ENCODE data around the gene SMIM34.
"Not testable (repeated sequence)": the region's sequence is repeated elsewhere in the genome, so short reads cannot be mapped to it uniquely, and the experiment has no call there.

SMIM34 gene, protein sequence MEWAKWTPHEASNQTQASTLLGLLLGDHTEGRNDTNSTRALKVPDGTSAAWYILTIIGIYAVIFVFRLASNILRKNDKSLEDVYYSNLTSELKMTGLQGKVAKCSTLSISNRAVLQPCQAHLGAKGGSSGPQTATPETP

DNA sequence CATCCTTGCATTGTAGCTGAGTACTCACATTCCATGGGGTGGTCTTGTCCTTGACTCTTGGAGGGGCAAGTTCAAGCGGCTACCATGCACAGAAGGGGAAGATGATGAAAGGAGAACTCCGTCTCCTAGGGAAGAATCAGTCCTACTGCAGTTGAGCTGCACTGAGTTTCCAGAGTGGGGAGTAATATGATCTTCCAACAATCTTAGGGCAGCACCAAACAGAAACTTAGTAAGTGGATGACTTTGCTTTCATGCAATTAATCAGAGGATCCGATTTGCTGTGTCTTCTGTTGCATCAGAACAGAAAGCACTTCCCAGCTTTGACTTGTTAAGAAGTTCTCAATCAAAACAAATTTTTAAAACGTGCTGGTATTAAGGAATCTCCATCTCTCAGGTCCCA, at the start of gene SMIM34:
TSS of gene SMIM34 (minus strand) at position 147 of the 400 bp plus-strand sequence. CDS start at position 35, 112 bp downstream.
- not testable (repeated sequence) for DNase-seq

DNA sequence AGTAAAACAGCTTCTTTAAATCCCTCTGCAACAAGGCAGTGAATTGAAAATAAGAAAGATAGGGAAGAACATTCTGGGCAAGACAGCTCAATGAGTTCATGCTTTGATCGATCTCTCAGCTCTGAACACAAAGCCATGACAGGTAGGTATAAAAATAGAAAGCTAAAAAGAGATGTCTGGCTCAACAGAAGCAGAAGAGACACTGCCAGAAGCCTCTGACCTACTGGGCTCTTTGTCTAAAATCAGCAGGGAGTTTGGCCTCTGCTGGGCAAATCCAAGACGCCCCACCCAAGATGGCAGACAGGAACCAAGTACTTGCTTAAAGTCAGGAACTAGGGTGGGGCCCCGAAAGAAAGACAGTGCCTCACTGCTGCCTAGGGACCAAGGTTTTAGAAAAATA, 43.6 kb upstream of the SMIM34 start:
- not testable (repeated sequence) for DNase-seq

DNA sequence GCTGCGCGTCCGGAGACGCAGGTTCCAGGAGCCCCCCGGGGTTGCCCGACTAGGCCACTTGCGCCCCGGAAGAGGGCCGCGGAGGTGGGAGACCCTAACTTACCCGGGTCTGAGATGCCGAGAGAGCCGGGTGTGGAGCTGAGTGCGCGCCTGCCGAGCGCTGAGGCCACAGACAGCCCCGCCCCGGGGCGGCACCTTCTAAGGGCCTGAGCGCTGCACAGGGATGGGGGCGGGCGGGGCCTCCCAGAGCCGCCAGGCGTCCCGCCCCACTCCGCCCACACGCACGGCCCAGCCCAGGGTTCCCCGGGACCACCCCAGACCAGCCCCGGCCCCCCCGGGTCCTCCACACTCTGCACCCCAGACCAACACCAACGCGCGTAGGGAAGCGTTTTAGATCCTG, 35.7 kb upstream of the SMIM34 start:
- not testable (repeated sequence) for DNase-seq

DNA sequence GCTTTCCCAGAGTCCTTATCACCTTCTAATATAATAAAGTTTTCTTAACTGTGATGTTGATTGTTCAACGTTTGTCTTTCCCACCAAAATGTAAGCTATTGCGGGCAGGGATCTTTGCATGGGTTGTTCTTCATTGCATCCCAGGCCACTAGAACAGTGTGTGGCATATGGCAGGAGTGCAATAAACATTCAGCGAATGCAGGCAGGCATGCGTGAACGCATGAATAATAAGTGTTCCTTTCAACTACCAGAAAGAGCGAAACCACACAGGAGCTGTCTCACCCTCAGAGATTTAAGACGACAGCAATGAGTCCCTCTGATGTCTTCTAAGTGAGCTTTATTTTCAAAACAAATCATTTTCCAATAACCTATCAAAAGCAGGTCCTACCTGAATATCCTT, 34.5 kb upstream of the SMIM34 start:
- DNase-seq: not testable (repeated sequence)

DNA sequence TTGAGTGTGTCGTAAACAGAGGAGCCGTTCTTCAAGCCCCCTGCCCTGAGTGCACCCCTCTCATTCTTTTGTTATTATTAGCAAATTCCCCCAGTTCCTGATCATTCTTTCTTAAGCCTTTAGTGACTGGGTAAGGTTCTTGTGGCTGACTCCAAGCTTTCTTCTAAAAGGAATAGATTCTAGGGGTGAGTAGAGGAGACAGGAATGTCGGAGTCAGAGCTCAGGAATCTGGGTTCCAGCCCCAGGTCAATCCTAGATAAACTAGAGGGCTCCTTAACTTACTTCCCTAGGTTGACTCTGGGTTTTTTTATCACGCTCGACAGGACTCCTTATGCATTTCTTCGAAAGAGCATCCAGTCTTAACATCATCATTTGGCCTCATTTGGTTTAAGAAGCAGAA, 32.4 kb upstream of the SMIM34 start:
- not testable (repeated sequence) for DNase-seq

DNA sequence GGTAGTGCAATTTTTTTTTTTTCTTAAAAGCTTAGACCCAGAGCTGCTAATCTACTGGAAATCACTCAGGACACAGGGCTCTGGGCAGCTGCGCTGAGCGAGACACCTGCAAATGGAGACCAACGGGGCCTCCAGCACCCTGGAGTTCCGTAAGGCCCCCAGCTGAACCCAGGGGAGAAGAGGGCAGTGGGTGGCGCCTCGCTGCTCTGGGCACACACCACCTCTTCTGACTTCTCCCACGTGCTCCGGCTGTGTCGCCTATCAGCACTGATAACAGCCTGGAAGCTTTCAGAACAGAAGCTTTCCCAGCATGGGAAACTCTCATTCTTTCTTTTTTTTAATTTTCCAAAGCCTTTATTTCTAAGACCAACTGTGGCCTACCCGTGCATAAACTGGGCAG, 31.9 kb upstream of the SMIM34 start:
- not testable (repeated sequence) for DNase-seq

DNA sequence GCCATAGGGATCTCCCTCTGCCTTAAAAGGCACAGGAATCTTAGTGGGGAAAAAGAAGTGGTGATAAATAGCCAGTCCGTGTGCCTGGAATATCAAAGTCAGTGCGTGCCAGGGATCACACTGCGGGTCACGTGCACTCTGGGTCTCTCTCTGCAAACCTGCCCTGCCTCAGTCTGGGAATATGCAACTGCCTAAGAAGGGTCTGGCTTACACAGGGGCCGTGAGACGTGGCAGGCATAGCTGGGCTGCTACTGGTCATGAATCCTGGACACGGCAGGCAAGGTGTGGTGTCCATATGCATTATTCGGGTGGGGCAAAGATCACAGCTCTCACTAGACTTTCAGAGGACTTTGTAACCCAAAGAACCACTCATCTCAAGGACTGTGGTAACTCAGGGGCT, 23.3 kb upstream of the SMIM34 start:
- DNase-seq: not testable (repeated sequence)

DNA sequence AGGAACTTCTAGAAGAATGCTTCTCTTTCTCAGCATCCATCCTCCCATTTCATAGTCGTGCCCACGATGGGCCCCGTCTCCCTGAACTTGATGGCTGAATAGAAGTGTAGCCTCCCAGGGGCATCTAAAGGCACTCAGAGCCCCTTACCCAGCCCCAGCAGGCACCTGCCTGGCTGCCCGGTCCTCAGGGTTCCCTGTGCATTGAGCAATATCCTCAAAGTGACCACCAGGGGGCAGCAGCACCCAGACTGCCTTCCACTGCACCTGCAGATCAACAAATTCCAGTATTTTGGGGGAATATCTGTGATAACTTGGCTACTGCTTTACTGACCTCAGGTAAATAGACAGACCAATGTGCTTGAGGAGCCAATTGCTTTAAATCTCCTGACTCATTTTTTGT, 19.7 kb upstream of the SMIM34 start:
- DNase-seq: not testable (repeated sequence)

DNA sequence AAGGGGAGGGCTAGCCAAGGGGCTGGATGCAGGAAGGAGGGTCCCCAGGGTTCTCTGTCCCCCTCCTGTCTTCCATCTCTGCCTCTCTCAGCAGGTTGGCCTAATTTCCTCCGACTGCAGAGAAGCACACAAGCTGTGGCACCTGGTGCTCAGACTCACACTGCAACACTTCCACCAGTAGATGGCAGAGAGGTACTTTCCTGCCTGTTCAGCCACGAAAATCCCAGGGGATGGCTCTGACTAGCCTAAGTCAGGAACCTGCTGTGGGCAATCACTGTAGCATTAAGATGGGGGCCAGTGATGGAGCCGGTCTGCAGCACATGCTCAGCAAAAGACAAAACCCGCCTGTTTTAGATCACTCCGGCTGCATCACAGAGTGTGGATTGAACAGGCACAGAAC, 6.0 kb upstream of the SMIM34 start:
- DNase-seq: not testable (repeated sequence)

DNA sequence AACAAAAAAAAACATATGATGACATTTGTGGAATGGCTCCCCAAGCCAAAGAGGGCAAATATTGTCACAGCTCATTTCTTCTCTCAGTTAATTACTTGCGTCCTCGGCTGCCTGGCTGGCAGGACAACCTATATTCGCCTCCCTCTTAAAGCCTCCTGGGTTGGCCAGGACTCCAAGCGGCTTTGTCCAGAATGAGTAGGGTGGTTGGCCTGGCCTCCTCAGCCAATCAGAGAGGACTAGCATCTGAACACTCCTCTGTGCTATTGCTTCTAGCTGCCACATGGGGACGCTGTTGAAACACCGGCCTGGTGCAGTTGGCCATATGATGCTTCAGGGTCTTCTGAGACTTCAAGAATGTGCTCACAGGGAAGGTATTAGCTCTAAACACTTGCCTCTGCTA, 4.7 kb upstream of the SMIM34 start:
- DNase-seq: not testable (repeated sequence)

DNA sequence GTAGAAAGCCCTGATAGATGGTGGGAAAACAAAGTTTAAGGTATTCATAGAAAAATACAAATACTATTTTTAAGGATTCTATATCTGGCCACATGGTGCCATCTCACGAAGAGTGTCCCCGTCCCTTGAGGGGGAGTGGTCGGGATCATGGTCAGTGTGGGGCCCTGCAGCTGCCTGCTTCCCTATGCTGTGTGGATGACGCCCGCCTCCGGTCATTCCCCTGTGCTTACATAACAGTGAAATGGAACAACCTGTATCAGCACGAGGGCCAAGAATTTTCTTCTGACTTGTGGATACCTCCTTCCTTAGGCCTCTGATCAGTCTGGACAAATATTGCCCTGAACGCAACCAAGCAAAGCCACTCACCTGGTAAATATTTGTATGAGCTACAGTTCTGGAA, 3.6 kb upstream of the SMIM34 start:
- DNase-seq: not testable (repeated sequence)

DNA sequence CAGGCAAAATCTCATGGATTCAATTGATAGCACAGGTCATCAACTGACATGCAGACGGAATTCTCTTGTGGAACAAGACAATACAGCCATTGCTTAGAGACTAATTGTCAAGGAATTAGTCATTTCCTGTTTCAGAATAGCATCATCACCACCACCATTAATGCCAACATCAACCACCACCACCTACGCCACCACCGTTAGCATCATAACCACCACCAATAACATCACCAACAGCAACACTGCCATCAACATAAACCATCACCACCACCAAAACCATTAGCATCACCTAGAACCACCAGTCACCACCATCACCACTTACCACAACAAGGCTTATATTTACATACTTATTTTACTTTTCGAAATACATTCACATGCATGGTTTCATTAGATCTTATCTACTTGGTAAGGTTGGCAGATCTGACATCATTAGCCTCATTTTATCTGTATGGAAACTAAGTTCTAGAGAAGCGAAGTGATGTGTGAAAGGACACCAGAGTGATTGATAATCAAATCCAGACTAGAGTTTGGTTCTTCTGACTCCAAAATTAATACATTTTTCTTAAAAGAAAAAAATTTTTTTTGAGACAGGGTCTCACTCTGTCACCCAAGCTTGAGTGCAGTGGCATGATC, 6.2 kb downstream of the SMIM34 start:
- not testable (repeated sequence) for DNase-seq

DNA sequence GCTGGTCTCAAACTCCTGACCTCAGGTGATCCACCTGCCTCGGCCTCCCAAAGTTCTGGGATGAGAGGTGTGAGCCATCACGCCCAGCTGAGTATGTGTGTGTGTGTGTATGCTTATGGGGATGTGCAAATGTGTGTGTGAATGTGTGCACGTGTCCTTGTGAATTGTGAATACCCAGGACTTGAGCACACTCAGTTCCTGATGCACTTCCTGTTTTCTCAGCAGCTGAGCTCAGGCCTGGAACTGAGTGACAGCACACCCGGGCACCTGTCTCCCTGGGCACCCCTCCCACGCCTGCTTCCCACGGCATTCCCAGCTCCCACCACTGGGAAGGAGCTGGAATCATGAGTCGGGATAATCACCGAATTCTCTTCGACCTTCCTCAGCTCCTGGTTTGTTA, 16.5 kb downstream of the SMIM34 start:
- DNase-seq: not testable (repeated sequence)

DNA sequence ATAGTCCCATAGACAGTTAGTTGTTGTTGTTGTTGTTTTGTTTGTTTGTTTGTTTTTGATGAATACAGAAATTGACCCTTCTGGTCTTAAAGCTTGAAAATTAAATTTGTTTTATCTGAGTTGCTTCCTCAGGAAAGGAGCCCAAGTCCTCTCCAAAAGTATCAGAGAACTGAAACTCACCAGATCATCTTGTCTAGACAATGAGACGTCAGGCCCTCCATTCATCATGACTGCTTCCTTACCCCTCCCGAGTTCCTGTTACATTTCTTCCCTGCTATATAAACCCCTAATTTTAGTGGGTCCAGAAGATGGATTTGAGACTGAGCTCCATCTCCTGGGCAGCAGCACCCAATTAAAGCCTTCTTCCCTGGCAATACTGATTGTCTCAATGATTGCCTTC, 17.1 kb downstream of the SMIM34 start:
- not testable (repeated sequence) for DNase-seq

DNA sequence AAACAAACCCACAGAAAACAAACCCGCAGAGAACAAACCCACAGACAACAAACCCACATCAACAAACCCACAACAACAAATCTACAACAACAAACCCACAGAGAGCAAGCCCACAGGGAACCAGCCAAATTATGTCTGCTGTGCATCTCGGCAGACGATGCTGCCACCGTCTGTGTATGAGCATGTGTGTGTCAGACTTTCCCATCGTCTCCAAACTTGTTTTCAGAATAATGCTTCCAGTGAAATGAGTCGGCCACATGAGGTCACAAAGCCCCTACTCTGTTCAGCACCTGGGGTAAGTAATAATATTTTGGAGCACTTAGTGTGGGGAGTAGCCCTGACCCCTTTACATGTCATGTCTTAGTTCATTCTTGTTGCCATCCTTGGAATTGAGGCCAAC, 17.6 kb downstream of the SMIM34 start:
- DNase-seq: not testable (repeated sequence)

DNA sequence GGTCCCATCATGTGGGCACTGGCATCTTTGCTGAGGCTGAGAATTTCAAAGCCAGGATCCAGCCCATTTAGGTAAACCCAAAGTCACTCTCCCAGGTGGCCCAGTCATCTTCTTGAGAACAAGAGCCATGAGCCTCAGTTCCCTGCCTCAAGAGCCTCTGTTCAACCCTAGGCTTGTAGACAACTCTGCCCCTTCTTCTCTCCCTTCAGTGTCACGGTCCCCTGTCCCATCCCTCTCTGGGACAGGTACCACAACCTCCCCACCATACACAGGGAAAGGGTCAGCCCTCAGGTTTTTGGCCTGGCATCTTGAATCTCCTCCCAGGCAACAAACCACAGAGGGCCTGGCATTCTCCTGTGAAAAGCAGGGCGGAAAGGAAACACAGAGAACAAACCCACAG, 18.1 kb downstream of the SMIM34 start:
- not testable (repeated sequence) for DNase-seq

DNA sequence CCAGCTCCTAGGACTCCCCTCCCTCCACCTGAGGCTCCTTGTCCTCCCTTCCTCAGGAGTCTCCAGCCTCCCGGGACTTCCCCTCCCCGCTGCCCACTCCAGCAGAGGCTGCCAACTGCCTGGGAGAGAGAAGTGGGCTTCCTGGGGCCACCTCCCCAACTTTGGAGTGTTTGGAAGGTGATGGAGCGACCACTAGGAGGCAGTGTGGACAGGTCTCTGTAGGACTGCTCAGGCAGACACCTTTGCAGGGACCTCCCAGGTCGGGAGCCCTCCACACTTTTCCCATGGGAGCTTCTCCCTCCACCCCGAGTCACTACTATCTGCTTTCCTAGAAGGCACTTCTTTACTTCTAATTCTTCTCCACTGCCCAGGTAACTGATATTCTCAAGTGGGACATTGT, 19.0 kb downstream of the SMIM34 start:
- not testable (repeated sequence) for DNase-seq

DNA sequence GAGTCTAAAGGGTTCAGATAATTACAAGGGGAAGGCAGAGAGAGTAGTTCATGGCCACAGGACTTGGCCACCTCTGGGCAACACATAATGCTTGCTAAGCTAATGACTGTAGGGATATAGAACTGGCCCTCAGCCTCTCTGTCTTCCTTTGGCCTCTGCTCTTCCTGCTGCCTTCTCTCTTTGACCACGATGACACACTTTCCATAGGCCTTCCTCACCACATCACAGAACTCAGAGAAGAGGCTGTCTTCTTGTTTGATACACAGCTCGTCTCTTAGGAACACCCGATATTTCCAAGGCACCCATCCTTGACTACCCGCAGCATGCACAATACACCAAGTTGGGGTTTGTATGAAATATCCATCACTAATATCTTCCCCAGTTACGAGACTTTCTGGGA, 23.2 kb downstream of the SMIM34 start:
- DNase-seq: not testable (repeated sequence)

DNA sequence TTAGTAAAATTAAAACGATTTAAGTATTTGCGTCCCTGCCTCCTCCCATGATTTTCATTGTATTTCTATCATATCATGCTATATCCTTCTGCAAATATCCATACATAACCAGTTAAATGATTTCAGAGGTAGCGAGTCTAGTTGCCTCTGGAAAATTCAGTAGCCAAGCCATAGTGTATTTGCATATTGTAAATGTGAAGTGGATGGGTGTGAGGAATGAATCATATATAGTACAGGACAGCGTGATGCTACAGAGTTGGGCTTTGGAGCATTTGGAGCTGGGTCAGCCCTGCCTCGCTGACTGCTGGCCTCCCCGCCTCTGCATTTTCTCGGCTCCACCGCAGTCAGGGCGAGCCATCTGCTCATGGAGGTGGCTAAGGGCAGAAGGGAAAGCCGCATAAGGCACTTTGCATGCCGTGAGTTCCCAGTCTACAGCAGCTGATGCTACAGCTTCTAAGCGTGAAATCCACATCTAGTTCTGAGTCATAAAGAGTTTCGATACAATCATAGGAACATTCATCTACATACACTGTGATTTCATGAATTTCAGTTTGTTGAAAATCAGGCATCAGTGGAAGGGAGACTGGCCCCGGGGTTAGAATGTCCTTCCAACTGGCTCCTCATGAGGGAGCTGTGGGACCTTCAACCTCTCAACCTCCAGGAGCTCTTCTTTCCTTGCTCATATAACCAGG, 39.9 kb downstream of the SMIM34 start:
- not testable (repeated sequence) for DNase-seq

DNA sequence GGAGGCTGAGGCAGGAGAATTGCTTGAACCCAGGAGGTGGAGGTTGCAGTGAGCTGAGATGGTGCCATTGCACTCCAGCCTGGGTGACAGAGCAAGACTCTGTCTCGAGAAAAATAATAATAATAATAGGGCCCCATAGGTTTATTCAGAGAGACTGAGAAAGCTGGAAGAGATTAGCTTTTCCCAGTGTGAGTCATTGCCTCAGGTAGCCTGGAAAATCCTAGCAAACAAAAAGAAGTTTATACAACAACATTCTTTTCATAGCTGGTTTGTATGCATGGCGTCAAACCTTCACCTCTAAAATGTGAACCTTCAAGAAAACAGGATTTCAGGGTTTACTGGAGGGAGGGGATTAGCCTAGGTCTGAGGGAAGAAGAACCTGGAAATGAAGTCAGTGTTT, 40.6 kb downstream of the SMIM34 start:
- not testable (repeated sequence) for DNase-seq

DNA sequence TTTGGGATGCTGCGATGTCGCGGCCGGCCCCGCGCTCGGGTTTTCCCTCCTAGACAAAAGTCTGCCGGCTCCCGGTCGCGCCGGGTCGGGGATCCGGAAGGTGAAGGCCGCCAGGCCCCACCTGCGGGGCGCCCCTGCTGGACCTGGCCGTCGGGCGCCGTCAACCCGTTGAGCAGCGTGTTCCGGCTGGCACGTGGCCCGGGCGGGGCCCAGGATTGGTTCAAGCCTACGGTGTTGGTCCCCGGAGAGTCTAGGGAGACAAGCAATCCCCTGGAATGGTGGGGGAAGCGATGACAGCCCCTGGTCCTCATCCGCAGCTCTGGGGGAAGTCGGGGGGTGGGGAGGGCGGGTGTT, 48.2 kb downstream of the SMIM34 start:
- not testable (repeated sequence) for DNase-seq

DNA sequence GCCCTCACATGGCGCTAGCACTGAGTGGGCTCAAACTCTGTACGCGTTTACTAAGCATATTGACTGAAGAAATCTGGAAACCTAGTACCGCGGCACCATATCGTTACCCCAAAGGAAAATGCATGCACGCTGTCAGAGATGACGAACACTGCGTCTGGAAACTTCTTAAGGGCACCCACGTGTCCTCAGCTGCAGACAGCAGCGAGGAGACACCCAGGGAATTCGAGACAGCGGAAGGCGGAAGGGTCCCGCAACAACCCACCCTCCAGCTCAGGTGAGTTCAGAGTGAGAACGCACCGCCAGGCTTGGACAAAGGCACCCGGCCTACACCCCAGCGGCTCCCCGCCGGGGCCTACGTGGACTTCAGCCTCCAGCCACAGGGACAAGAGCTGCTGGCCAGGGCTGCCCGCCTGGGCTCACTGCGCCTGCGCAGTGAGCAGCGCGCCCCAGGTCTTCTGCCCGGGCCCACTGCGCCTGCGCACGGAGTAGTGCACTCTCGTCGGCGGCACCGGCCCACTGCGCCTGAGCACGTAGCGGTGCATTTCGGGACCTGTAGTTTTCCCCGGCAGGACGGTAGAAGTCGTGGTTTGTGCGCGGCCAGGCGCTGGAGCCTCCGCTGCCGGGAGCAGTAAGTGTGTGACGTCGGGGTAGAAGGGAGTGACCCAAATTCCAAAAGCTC, 48.7 kb downstream of the SMIM34 start, which contains the start of gene SMIM11:
TSS of gene SMIM11 (plus strand) at position 568 of the 679 bp plus-strand sequence. CDS start 3,998 bp downstream, outside the sequence.
- DNase-seq: not testable (repeated sequence)

DNA sequence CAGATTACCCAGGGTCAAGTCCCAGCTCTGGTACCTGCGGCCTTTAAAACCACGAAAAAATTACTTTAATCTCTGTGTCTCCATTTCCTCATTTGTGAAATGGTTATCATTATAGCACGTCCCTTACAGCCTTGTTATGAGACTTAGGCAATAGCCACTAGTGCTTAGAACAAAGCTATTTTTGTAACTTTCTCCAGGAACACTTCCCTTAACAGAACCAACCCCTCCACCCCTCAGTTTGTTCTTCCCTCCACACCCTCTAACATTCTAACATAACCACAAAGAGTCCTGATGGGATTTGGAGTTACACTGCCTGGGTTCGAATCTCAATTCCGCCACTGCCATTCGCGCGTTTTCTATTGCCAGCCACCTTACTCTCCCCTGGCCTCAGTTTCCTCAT, 49.3 kb downstream of the SMIM34 start:
- DNase-seq: not testable (repeated sequence)

DNA sequence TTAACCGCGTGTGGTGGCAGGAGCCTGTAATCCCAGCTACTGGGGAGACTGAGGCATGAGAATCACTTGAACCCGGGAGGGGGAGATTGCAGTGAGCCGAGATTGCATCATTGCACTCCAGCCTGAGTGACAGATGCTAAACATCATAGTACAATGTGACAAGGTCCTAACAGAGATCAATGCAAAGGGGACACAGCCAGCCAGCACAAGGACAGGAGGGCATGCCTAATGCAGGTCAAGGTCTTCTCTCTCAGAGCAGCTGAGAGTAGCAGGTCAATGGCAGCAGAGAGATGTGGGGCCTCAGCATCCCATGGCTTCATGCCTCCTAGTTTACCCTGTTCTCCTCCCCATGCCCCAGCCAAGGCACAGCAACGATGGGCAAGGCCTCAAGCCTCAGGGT, 51.4 kb downstream of the SMIM34 start:
- no peak for DNase-seq
